Trophoblast cell (in vitro differentiated cells and primary cell): Measurements from ENCODE around the gene RLBP1. TPM values are rescaled to one million over a fixed set of nuclear protein-coding genes. Genes with fewer than 3 reads are reported as not detected.
"Not testable (repeated sequence)": the region's sequence is repeated elsewhere in the genome, so short reads cannot be mapped to it uniquely, and the experiment has no call there.

Source experiments
- DNase-seq, 2 donors: peaks; one replicate each; pipeline ENCODE4 v3.0.0-alpha.2; 2016
- H2AFZ ChIP-seq: 2 replicates; pipeline ENCODE4 v1.6.1; 2013; ENCODE audit warnings: low read length, moderate library complexity, mild to moderate bottlenecking; ENCODE audit not compliant: insufficient read depth, poor library complexity
- H2AK5ac ChIP-seq: 2 replicates; pipeline ENCODE4 v1.6.1; 2013; ENCODE audit warnings: mild to moderate bottlenecking, low read length
- H2BK120ac ChIP-seq: 2 replicates; pipeline ENCODE4 v1.6.1; 2013; ENCODE audit warnings: low read length, mild to moderate bottlenecking, moderate library complexity; ENCODE audit not compliant: insufficient read depth, poor library complexity
- H2BK12ac ChIP-seq: 2 replicates; pipeline ENCODE4 v1.6.1; 2013; ENCODE audit warnings: mild to moderate bottlenecking, low read length, moderate library complexity
- H2BK5ac ChIP-seq: 2 replicates; pipeline ENCODE4 v1.6.1; 2013; ENCODE audit warnings: low read length, low read depth, moderate library complexity, mild to moderate bottlenecking; ENCODE audit not compliant: poor library complexity
- H3K14ac ChIP-seq: 2 replicates; pipeline ENCODE4 v1.6.1; 2013; ENCODE audit warnings: mild to moderate bottlenecking, low read length
- H3K18ac ChIP-seq: 2 replicates; pipeline ENCODE4 v1.6.1; 2013; ENCODE audit warnings: mild to moderate bottlenecking, low read length
- H3K23ac ChIP-seq: 2 replicates; pipeline ENCODE4 v1.6.1; 2013; ENCODE audit warnings: low read length
- H3K27ac ChIP-seq: 2 replicates; pipeline ENCODE4 v1.5.1; 2013; ENCODE audit warnings: low read depth, mild to moderate bottlenecking, inconsistent platforms, low read length, moderate library complexity
- H3K27me3 ChIP-seq: 2 replicates; pipeline ENCODE4 v1.6.1; 2013; ENCODE audit warnings: inconsistent platforms, mild to moderate bottlenecking, low read length, moderate library complexity; ENCODE audit not compliant: insufficient read depth
- H3K36me3 ChIP-seq, 2 experiments: 1 replicate in 1 of 2; 2 replicates in 1 of 2; pipeline ENCODE4 v1.6.1; 2013; ENCODE audit warnings: low read length in 2 of 2, mild to moderate bottlenecking in 2 of 2, moderate library complexity in 1 of 2; ENCODE audit not compliant: insufficient read depth in 2 of 2, control insufficient read depth in 1 of 2
- H3K4ac ChIP-seq: 2 replicates; pipeline ENCODE4 v1.6.1; 2013; ENCODE audit warnings: low read depth, mild to moderate bottlenecking, low read length, moderate library complexity
- H3K4me1 ChIP-seq, 2 experiments: 1 replicate in 1 of 2; 2 replicates in 1 of 2; pipeline ENCODE4 v1.6.1; 2013; ENCODE audit warnings: low read length in 2 of 2, mild to moderate bottlenecking in 2 of 2, moderate library complexity in 1 of 2; ENCODE audit not compliant: insufficient read depth in 2 of 2, control insufficient read depth in 1 of 2
- H3K4me2 ChIP-seq: 2 replicates; pipeline ENCODE4 v1.6.1; 2013; ENCODE audit warnings: inconsistent platforms, mild to moderate bottlenecking, low read length, moderate library complexity
- H3K4me3 ChIP-seq: 2 replicates; pipeline ENCODE4 v1.5.1; 2013; ENCODE audit warnings: mild to moderate bottlenecking, low read depth, low read length, inconsistent platforms
- H3K79me1 ChIP-seq: one replicate; pipeline ENCODE4 v1.6.1; 2013; ENCODE audit warnings: low read length
- H3K79me2 ChIP-seq: 2 replicates; pipeline ENCODE4 v1.6.1; 2013; ENCODE audit warnings: low read length, mild to moderate bottlenecking; ENCODE audit not compliant: control insufficient read depth, insufficient read depth, poor library complexity
- H3K9ac ChIP-seq: 2 replicates; pipeline ENCODE4 v1.6.1; 2013; ENCODE audit warnings: mild to moderate bottlenecking, low read length
- H3K9me3 ChIP-seq: 2 replicates; pipeline ENCODE4 v1.6.1; 2013; ENCODE audit warnings: low read depth, mild to moderate bottlenecking, control low read depth, inconsistent platforms, low read length; ENCODE audit not compliant: insufficient read depth
- H4K12ac ChIP-seq: 2 replicates; pipeline ENCODE4 v1.6.1; 2013; ENCODE audit warnings: low read depth, mild to moderate bottlenecking, low read length, moderate library complexity
- H4K8ac ChIP-seq: 2 replicates; pipeline ENCODE4 v1.6.1; 2013; ENCODE audit warnings: low read depth, mild to moderate bottlenecking, low read length, moderate library complexity
- H4K91ac ChIP-seq: one replicate; pipeline ENCODE4 v1.6.1; 2013; ENCODE audit warnings: low read depth, mild to moderate bottlenecking, low read length, moderate library complexity
- WGBS: extraction: QIAGEN DNeasy Blood & Tissue Kit; methylation state at CpG from one replicate; pipeline ENCODE4 v1.1.7; 2013; ENCODE audit warnings: missing lambda C conversion rate; ENCODE audit not compliant: insufficient read length, insufficient coverage; ENCODE audit errors: extremely low coverage; 5-methylcytosine and 5-hydroxymethylcytosine counted together
- polyA plus RNA-seq: library from polyadenylated mRNA; stranded (reverse); fragments of 200-250 nt; gene quantifications from 2 replicates; pipeline ENCODE4 v1.2.3, GENCODE V29; 2013

RLBP1 gene
- polyA plus RNA-seq = 3.7 and 4.2 TPM in 2 replicates

DNA sequence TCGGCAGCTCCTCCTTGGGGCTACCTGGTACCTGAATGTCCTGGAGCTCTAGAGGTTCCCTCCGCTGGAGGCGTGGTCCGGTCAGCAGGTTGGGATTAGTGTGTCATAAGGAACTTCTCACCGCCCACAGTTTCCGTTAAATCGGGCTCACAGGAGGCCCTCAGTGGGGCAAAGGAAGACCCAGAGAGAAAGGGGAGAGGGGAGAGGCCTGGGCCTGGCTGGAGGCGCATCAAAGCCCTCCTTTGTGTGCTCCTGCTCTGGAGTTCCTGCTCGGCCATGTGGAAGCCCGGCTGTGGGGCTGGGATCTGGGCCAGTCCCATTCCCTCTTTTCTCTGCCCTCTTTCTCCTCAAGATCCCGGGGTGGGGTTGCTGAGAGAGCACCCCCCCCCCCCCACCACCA is at the start of gene RLBP1:
Gene RLBP1, minus strand, starts transcription at position 37 of the 400 bp plus-strand sequence. CDS start 2,604 bp downstream, outside the sequence.
- Histone ChIP-seq H3K4ac (no peak within 1 kb of the TSS), H3K27me3 (no peaks in the 10 kb centered on the region), H2BK5ac (no peak within 1 kb of the TSS), H3K4me3 (no peak within 1 kb of the TSS), H3K79me2 (no peaks in the 10 kb centered on the region), H4K91ac (no peak within 1 kb of the TSS), H2BK120ac (no peak within 1 kb of the TSS), H3K18ac (no peak within 1 kb of the TSS), H2AK5ac (no peak within 1 kb of the TSS), H3K23ac (no peak within 1 kb of the TSS), H4K12ac (no peak within 1 kb of the TSS), H3K9me3 (peaks cover 2% of the 10 kb centered on the region), H3K4me2 (no peak within 1 kb of the TSS), H2AFZ (no peak within 1 kb of the TSS), H3K4me1 (no peaks in the 10 kb centered on the region), H3K36me3 (no peaks in the 10 kb centered on the region), H3K14ac (no peak within 1 kb of the TSS), H3K79me1 (no peaks in the 10 kb centered on the region), H2BK12ac (no peak within 1 kb of the TSS), H4K8ac (no peak within 1 kb of the TSS), H3K9ac (no peak within 1 kb of the TSS), H3K27ac (no peak within 1 kb of the TSS)
- no CpG with 5 or more reads among the region's 11 CpGs for WGBS
- no peak for DNase-seq

DNA sequence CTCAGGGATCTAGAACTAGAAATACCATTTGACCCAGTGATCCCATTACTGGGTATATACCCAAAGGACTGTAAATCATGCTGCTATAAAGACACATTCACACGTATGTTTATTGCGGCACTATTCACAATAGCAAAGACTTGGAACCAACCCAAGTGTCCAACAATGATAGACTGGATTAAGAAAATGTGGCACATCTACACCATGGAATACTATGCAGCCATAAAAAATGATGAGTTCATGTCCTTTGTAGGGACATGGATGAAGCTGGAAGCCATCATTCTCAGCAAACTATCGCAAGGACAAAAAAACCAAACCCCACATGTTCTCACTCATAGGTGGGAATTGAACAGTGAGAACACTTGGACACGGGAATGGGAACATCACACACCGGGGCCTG is 28.8 kb upstream of the RLBP1 start:
- not testable (repeated sequence) for H2BK120ac ChIP-seq, H3K4me3 ChIP-seq, H3K9ac ChIP-seq, H3K4ac ChIP-seq, H4K8ac ChIP-seq, H3K23ac ChIP-seq, H3K14ac ChIP-seq, H2BK5ac ChIP-seq, H2AK5ac ChIP-seq, DNase-seq, H3K4me1 ChIP-seq, H3K79me2 ChIP-seq, H3K27ac ChIP-seq, H2BK12ac ChIP-seq, H4K91ac ChIP-seq, H3K27me3 ChIP-seq, H2AFZ ChIP-seq, H4K12ac ChIP-seq, H3K36me3 ChIP-seq, H3K4me2 ChIP-seq, H3K79me1 ChIP-seq, H3K9me3 ChIP-seq, H3K18ac ChIP-seq
- no CpG with 5 or more reads among the region's 5 CpGs for WGBS

GRCh38 chr15:89248584-89248983 is 27.2 kb upstream of the RLBP1 start:
- Histone ChIP-seq H3K4me2 (no peak overlapping the region), H3K4me1 (no peaks in the 10 kb centered on the region), H4K91ac (no peak overlapping the region), H2BK120ac (no peak overlapping the region), H3K79me2 (peaks cover 4% of the 10 kb centered on the region), H3K27ac (no peak overlapping the region), H2AFZ (no peak overlapping the region), H3K23ac (no peak overlapping the region), H3K4me3 (no peak overlapping the region), H3K18ac (no peak overlapping the region), H2AK5ac (no peak overlapping the region), H2BK12ac (no peak overlapping the region), H4K8ac (no peak overlapping the region), H2BK5ac (no peak overlapping the region), H3K9ac (no peak overlapping the region), H3K4ac (no peak overlapping the region), H3K36me3 (peaks cover 5 to 7% of the 10 kb centered on the region in 2 experiments), H4K12ac (no peak overlapping the region), H3K14ac (no peak overlapping the region), H3K27me3 (no peaks in the 10 kb centered on the region), H3K79me1 (peaks cover 3% of the 10 kb centered on the region), H3K9me3 (no peaks in the 10 kb centered on the region)
- no CpG with 5 or more reads among the region's 2 CpGs for WGBS
- DNase-seq = no peak

DNA sequence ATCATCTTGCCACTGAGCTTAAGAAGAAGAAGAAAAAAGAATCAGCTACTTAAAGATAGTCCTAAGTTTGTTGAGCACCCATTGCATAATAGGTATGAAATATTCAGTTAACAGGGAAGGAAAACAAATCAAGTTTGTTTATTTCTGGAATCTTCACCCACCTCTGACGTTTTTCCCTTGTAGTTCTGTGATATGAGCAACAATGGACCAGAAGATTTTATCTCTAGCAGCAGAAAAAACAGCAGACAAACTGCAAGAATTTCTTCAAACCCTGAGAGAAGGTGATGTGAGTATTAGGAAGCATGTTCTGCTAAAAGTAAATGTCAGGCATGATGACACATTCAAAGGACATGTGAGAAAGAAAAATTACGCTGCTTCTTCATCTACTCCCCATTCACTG is 26.1 kb upstream of the RLBP1 start:
- no peak overlapping the region for H4K91ac ChIP-seq
- DNase-seq = no peak
- H3K18ac ChIP-seq = no peak overlapping the region
- H3K79me2 ChIP-seq = peaks cover 6% of the 10 kb centered on the region
- H2BK5ac ChIP-seq = no peak overlapping the region
- no peaks in the 10 kb centered on the region for H3K9me3 ChIP-seq
- no peak overlapping the region for H3K14ac ChIP-seq
- H3K79me1 ChIP-seq = peaks cover 6% of the 10 kb centered on the region
- no peak overlapping the region for H4K8ac ChIP-seq
- H2AFZ ChIP-seq = no peak overlapping the region
- no peak overlapping the region for H3K9ac ChIP-seq
- no peak overlapping the region for H2AK5ac ChIP-seq
- no peak overlapping the region for H2BK120ac ChIP-seq
- peaks cover 0 to 2% of the 10 kb centered on the region in 2 experiments for H3K4me1 ChIP-seq
- H3K4me2 ChIP-seq = no peak overlapping the region
- no peak overlapping the region for H2BK12ac ChIP-seq
- no CpG with 5 or more reads among the region's 2 CpGs for WGBS
- H4K12ac ChIP-seq = no peak overlapping the region
- no peak overlapping the region for H3K23ac ChIP-seq
- no peak overlapping the region for H3K4ac ChIP-seq
- no peaks in the 10 kb centered on the region for H3K27me3 ChIP-seq
- H3K27ac ChIP-seq = no peak overlapping the region
- H3K36me3 ChIP-seq = peaks cover 5 to 7% of the 10 kb centered on the region in 2 experiments
- H3K4me3 ChIP-seq = no peak overlapping the region
